MCF 10A (cell line): ENCODE data around the gene ATPAF1. TPM values are rescaled to one million over a fixed set of nuclear protein-coding genes. Genes with fewer than 3 reads are reported as not detected.

Experiments used
- BruUV-seq: library from RNA; stranded (reverse); fragments of 400-500 nt; replicated peaks from 2 replicates; lab custom pipeline; 2021; lab: Mats Ljungman, UMichigan
- CTCF ChIA-PET: fragments of 300-600 bp; sonication (Branson Sonifier 250); formaldehyde crosslinking; extraction: SDS; loops from one replicate; lab custom pipeline; 2021; ENCODE audit warnings: antibody characterized with exemption, inconsistent platforms; lab: Yijun Ruan, JAX
- POLR2A ChIA-PET: fragments of 300-600, 350-650 bp; sonication (Branson Sonifier 250); formaldehyde crosslinking; extraction: SDS; loops from one replicate; lab custom pipeline; 2020; ENCODE audit warnings: antibody characterized with exemption, inconsistent platforms; lab: Yijun Ruan, JAX
- DNase-seq: peaks from one replicate; pipeline ENCODE4 v3.0.0-alpha.2; 2018; ENCODE audit not compliant: unreplicated experiment
- H3K27ac Mint-ChIP-seq: one replicate; pipeline ENCODE4 v1.8.0; 2022; ENCODE audit warnings: mild to moderate bottlenecking, low read depth, mixed read lengths; ENCODE audit not compliant: unreplicated experiment
- H3K27me3 Mint-ChIP-seq: one replicate; pipeline ENCODE4 v1.8.0; 2022; ENCODE audit warnings: mixed read lengths; ENCODE audit not compliant: insufficient read depth, unreplicated experiment
- H3K36me3 Mint-ChIP-seq: one replicate; pipeline ENCODE4 v1.8.0; 2022; ENCODE audit warnings: mild to moderate bottlenecking, moderate library complexity, mixed read lengths; ENCODE audit not compliant: insufficient read depth, unreplicated experiment
- H3K4me1 Mint-ChIP-seq: one replicate; pipeline ENCODE4 v1.8.0; 2022; ENCODE audit warnings: mixed read lengths; ENCODE audit not compliant: insufficient read depth, unreplicated experiment
- H3K4me3 Mint-ChIP-seq: one replicate; pipeline ENCODE4 v1.8.0; 2022; ENCODE audit warnings: mild to moderate bottlenecking, moderate library complexity, mixed read lengths; ENCODE audit not compliant: unreplicated experiment
- H3K9me3 Mint-ChIP-seq: one replicate; pipeline ENCODE4 v1.8.0; 2022; ENCODE audit warnings: mixed read lengths; ENCODE audit not compliant: unreplicated experiment
- CTCF ChIP-seq: fragments of 200-600 bp; IDR thresholded peaks from one replicate; pipeline ENCODE4 v1.8.0; 2022; ENCODE audit warnings: antibody characterized with exemption, mild to moderate bottlenecking; ENCODE audit not compliant: unreplicated experiment
- intact Hi-C: fragments of 100-400 bp; cut with micrococcal nuclease; formaldehyde crosslinking; loops from 2 replicates; pipeline ENCODE4 v1.14.1; 2022
- total RNA-seq: library from RNA; stranded (reverse); gene quantifications from 2 replicates; pipeline ENCODE4 v1.2.3, GENCODE V29; 2022

The ATPAF1 gene
- total RNA-seq, 1 experiment from 2014 or later = 43.2 TPM

GRCh38 chr1:46582972-46583371, 85.2 kb downstream of the ATPAF1 start:
- no TSS peak for BruUV-seq
- H3K4me3 Mint-ChIP-seq = no peak overlapping the region

More at GRCh38 chr1:46582972-46583371, 85.2 kb downstream of the ATPAF1 start:
- ChIA-PET CTCF (interaction anchor here (0.6 to 1.5 kb wide), 3 partner anchors 18 to 56 kb away, joined by 3 to 6 read pairs (median 5); no protein-coding TSS in a partner anchor), POLR2A (interaction anchor here (3.1 kb wide), 1 partner anchor 21 kb away, joined by 10 read pairs; the partner anchor contains the start of gene MKNK1)
- Mint-ChIP-seq H3K4me1 (no peaks in the 10 kb centered on the region), H3K9me3 (no peaks in the 10 kb centered on the region), H3K36me3 (peaks cover 52% of the 10 kb centered on the region), H3K27me3 (no peaks in the 10 kb centered on the region), H3K27ac (no peak overlapping the region)
- DNase-seq = no peak
- TF ChIP-seq CTCF = no peak
- intact Hi-C loops = no loop called here

Other genes starting within 250 kb of the ATPAF1 start
- gene DMBX1, start 178.5 kb downstream of the ATPAF1 start, total RNA-seq = not detected in 2 replicates
- not detected in 2 replicates for gene KNCN, start 116.7 kb downstream of the ATPAF1 start, total RNA-seq
- 25.6 and 33.7 TPM in 2 replicates for gene MKNK1, start 64.1 kb downstream of the ATPAF1 start, total RNA-seq
- gene MOB3C, start 51.6 kb downstream of the ATPAF1 start, total RNA-seq = 5.8 and 5.9 TPM in 2 replicates
- gene TEX38, start 3.5 kb upstream of the ATPAF1 start, total RNA-seq = not detected in 2 replicates
- 33.9 and 48.1 TPM in 2 replicates for gene EFCAB14, start 50.8 kb upstream of the ATPAF1 start, total RNA-seq
- gene CYP4B1, start 130.7 kb upstream of the ATPAF1 start, total RNA-seq = 5.9 and 10.1 TPM in 2 replicates